NCI-H69 (cell line): Measurements from ENCODE around the gene DNAH8.
A peak's percentile ranks its signal among the peaks of the same experiment; 100 is the strongest.
"Not testable (repeated sequence)": the region's sequence is repeated elsewhere in the genome, so short reads cannot be mapped to it uniquely, and the experiment has no call there.

Experiments
- DNase-seq: peaks from one replicate; lab custom pipeline; 2025; lab: John Stamatoyannopoulos, UW

The DNAH8 gene

GRCh38 chr6:38699702-38700101 lies 15.4 kb upstream of the DNAH8 start:
- DNase-seq = not testable (repeated sequence)

GRCh38 chr6:38701551-38701950 lies 13.6 kb upstream of the DNAH8 start:
- no peak for DNase-seq

GRCh38 chr6:38702558-38703397 lies 12.3 kb upstream of the DNAH8 start, which contains the start of gene GLO1:
Gene GLO1 (minus strand): TSS chr6:38703145. CDS start chr6:38703054, 91 bp downstream.
- DNase-seq = peak; percentile 98

GRCh38 chr6:38703949-38704590 lies 11.0 kb upstream of the DNAH8 start:
- DNase-seq = no peak

GRCh38 chr6:38705924-38706323 lies 9.2 kb upstream of the DNAH8 start:
- DNase-seq = no peak

GRCh38 chr6:38708496-38708895 lies 6.6 kb upstream of the DNAH8 start:
- peak; percentile 16 for DNase-seq

- no peak for DNase-seq
These were observed 1.3 kb upstream of the DNAH8 start for GRCh38 chr6:38713812-38714211.

GRCh38 chr6:38714239-38715015 lies 684 bp upstream of the DNAH8 start:
- no peak for DNase-seq

GRCh38 chr6:38716825-38717224 lies 1.7 kb downstream of the DNAH8 start:
- DNase-seq = no peak

- no peak for DNase-seq
These were observed 4.2 kb downstream of the DNAH8 start for GRCh38 chr6:38719358-38719757.

GRCh38 chr6:38720295-38720694 lies 5.2 kb downstream of the DNAH8 start:
- peak; percentile 16 for DNase-seq

GRCh38 chr6:38722038-38722437 lies 6.9 kb downstream of the DNAH8 start:
- DNase-seq = no peak

GRCh38 chr6:38722727-38723334 lies 7.7 kb downstream of the DNAH8 start:
- no peak for DNase-seq

- DNase-seq = no peak
These were observed 8.7 kb downstream of the DNAH8 start for GRCh38 chr6:38723783-38724182.

- DNase-seq = no peak
These were observed 9.2 kb downstream of the DNAH8 start for GRCh38 chr6:38724343-38724742.

- no peak for DNase-seq
These were observed 10.5 kb downstream of the DNAH8 start for GRCh38 chr6:38725414-38726183.

- no peak for DNase-seq
These were observed 13.1 kb downstream of the DNAH8 start for GRCh38 chr6:38728203-38728602.

GRCh38 chr6:38730140-38730862 lies 15.2 kb downstream of the DNAH8 start:
- DNase-seq = peak; percentile 94

GRCh38 chr6:38736951-38737350 lies 21.8 kb downstream of the DNAH8 start:
- DNase-seq = no peak

- DNase-seq = no peak
These were observed 23.1 kb downstream of the DNAH8 start for GRCh38 chr6:38738261-38738660.

GRCh38 chr6:38739532-38739931 lies 24.4 kb downstream of the DNAH8 start:
- DNase-seq = peak; percentile 37
